Measurements from ENCODE around the gene TNRC6A.

GRCh38 chr16:24773771-24774427 is 44.4 kb downstream of the TNRC6A start:
- TF ChIP-seq CTCF (IDR thresholded peaks at IDR 0.05) (no peak), POLR2A (IDR thresholded peaks at IDR 0.05) (no peak)

Data from upper lobe of left lung (tissue), 4 donors.